B cell (primary cell): ENCODE results near the gene HOXB13. TPM values are rescaled to one million over a fixed set of nuclear protein-coding genes. Genes with fewer than 3 reads are reported as not detected.

Source experiments
- ATAC-seq: fragments of 200-7000 bp; cut with Tn5 transposase; one replicate; pipeline ENCODE4 v1.10.0; 2021; ENCODE audit warnings: low read depth, mild to moderate bottlenecking, moderate number of reproducible peaks, moderate library complexity
- CTCF ChIA-PET: fragments of 350-600 bp; sonication (Branson Sonifier 250); formaldehyde crosslinking; loops from one replicate; lab custom pipeline; 2021; ENCODE audit warnings: antibody characterized with exemption, inconsistent platforms; lab: Charles Lee
- POLR2A ChIA-PET: fragments of 350-600 bp; sonication (Branson Sonifier 250); formaldehyde crosslinking; loops from one replicate; lab custom pipeline; 2021; ENCODE audit warnings: antibody characterized with exemption; lab: Charles Lee
- DNase-seq: peaks from one replicate; pipeline ENCODE4 v3.0.0; 2013
- H2AFZ ChIP-seq: 2 replicates; pipeline ENCODE4 v1.6.1; 2012; ENCODE audit warnings: mild to moderate bottlenecking, low read depth, low read length; ENCODE audit not compliant: insufficient read depth, poor library complexity, severe bottlenecking
- H3K27ac ChIP-seq, 2 donors: 1 replicate in 1 of 2; 2 replicates in 1 of 2; pipeline ENCODE4 v1.5.1; 2012 to 2013; ENCODE audit warnings: low read length in 2 of 2, mild to moderate bottlenecking in 2 of 2, moderate library complexity in 1 of 2
- H3K27me3 ChIP-seq, 4 experiments: fragments of 200-600 bp in 1 of 4; sonication (generic) in 1 of 4; replicated peaks in 1 of 4; 1 replicate in 2 of 4; 2 replicates in 2 of 4; pipeline versions ENCODE4 v1.6.1 to v1.7.0; 2013 to 2016; ENCODE audit warnings: low read length in 3 of 4, mild to moderate bottlenecking in 2 of 4, mixed read lengths in 1 of 4, moderate library complexity in 1 of 4; ENCODE audit not compliant: insufficient read depth in 4 of 4, control insufficient read depth in 3 of 4; ENCODE audit errors: control extremely low read depth in 1 of 4
- H3K36me3 ChIP-seq, 2 experiments: replicated peaks in 1 of 2; 1 replicate in 1 of 2; 2 replicates in 1 of 2; pipeline versions ENCODE4 v1.6.1 to v1.7.1; 2013; ENCODE audit warnings: low read length in 1 of 2; ENCODE audit not compliant: insufficient read depth in 2 of 2, control insufficient read depth in 1 of 2; ENCODE audit errors: control extremely low read depth in 1 of 2, extremely low read depth in 1 of 2
- H3K4me1 ChIP-seq, 2 donors: fragments of 200-600 bp in 1 of 2; sonication (generic) in 1 of 2; 1 replicate in 1 of 2; 2 replicates in 1 of 2; pipeline versions ENCODE4 v1.5.1 to v1.6.1; 2013 to 2017; ENCODE audit warnings: low read length in 2 of 2; ENCODE audit not compliant: control insufficient read depth in 2 of 2, insufficient read depth in 2 of 2
- H3K4me2 ChIP-seq: replicated peaks from 2 replicates; pipeline ENCODE3; 2012; ENCODE audit warnings: mild to moderate bottlenecking, low read depth, low read length; ENCODE audit not compliant: poor library complexity, severe bottlenecking
- H3K4me3 ChIP-seq, 5 experiments: fragments of 200-600 bp in 1 of 5; sonication (generic) in 1 of 5; 1 replicate in 3 of 5; 2 replicates in 2 of 5; pipeline versions ENCODE4 v1.5.1 to v1.7.0; 2011 to 2016; ENCODE audit warnings: low read length in 4 of 5, mild to moderate bottlenecking in 4 of 5, low read depth in 2 of 5, control low read depth in 1 of 5, moderate library complexity in 1 of 5; ENCODE audit not compliant: insufficient read depth in 1 of 5; ENCODE audit errors: control extremely low read depth in 1 of 5, extremely low read depth in 1 of 5
- H3K79me2 ChIP-seq: fragments of 200-600 bp; sonication (generic); one replicate; pipeline ENCODE4 v1.6.0; 2016; ENCODE audit warnings: low read length; ENCODE audit not compliant: control insufficient read depth, insufficient read depth
- H3K9ac ChIP-seq: fragments of 200-600 bp; sonication (generic); 2 replicates; pipeline ENCODE4 v1.6.1; 2017; ENCODE audit warnings: mild to moderate bottlenecking, low read length, moderate library complexity
- H3K9me3 ChIP-seq, 3 donors: one replicate each; pipeline versions ENCODE4 v1.6.1 to v1.7.1; 2013; ENCODE audit warnings: low read length in 2 of 3; ENCODE audit not compliant: control insufficient read depth in 2 of 3, insufficient read depth in 1 of 3; ENCODE audit errors: control extremely low read depth in 1 of 3
- H4K20me1 ChIP-seq: 2 replicates; pipeline ENCODE4 v1.6.0; 2012; ENCODE audit warnings: mild to moderate bottlenecking, low read length; ENCODE audit not compliant: insufficient read depth, control insufficient read depth, poor library complexity, severe bottlenecking
- H3K27ac Mint-ChIP-seq: one replicate; pipeline ENCODE4 v1.8.0; 2021; ENCODE audit warnings: mixed read lengths
- H3K27me3 Mint-ChIP-seq: one replicate; pipeline ENCODE4 v1.8.0; 2021; ENCODE audit warnings: mixed read lengths
- H3K4me1 Mint-ChIP-seq: one replicate; pipeline ENCODE4 v1.8.0; 2021; ENCODE audit warnings: mixed read lengths
- H3K4me3 Mint-ChIP-seq: one replicate; pipeline ENCODE4 v1.8.0; 2021; ENCODE audit warnings: mixed read lengths
- H3K9me3 Mint-ChIP-seq: one replicate; pipeline ENCODE4 v1.8.0; 2022; ENCODE audit warnings: mixed read lengths; ENCODE audit not compliant: insufficient read depth
- EZH2 ChIP-seq: IDR thresholded peaks from 2 replicates; pipeline ENCODE4 v1.6.1; 2012; ENCODE audit warnings: borderline replicate concordance, low read depth, mild to moderate bottlenecking, moderate library complexity, low read length; ENCODE audit not compliant: insufficient read depth, poor library complexity, severe bottlenecking
- WGBS: methylation state at CpG from one replicate; pipeline ENCODE4 v1.1.5; 2013; ENCODE audit warnings: missing lambda C conversion rate; ENCODE audit not compliant: insufficient coverage; 5-methylcytosine and 5-hydroxymethylcytosine counted together
- intact Hi-C: fragments of 100-400 bp; cut with micrococcal nuclease; formaldehyde crosslinking; loops from one replicate; pipeline ENCODE4 v1.10.0; 2022
- polyA plus RNA-seq: library from polyadenylated mRNA; depleted of rRNA; stranded (reverse); fragments of >200 nt; gene quantifications from 2 replicates; pipeline ENCODE4 v1.2.3, GENCODE V29; 2012
- total RNA-seq, 2 donors: library from RNA; stranded (reverse); fragments of 120-200 nt in 1 of 2; gene quantifications; 1 replicate in 1 of 2; 2 replicates in 1 of 2; pipeline versions ENCODE4 v1.2.3 to v1.2.4, GENCODE V29; 2013 to 2022
- TF ChIP-seq, protein P1 (sequence below): fragments of 200-600 bp; IDR thresholded peaks from one replicate; pipeline ENCODE4 v1.8.0; 2022; ENCODE audit warnings: antibody characterized with exemption, mild to moderate bottlenecking

HOXB13 gene
- total and polyA plus RNA-seq, 2 donors (not counting 1 experiment from before 2014, with no cell fraction given) = not detected

DNA sequence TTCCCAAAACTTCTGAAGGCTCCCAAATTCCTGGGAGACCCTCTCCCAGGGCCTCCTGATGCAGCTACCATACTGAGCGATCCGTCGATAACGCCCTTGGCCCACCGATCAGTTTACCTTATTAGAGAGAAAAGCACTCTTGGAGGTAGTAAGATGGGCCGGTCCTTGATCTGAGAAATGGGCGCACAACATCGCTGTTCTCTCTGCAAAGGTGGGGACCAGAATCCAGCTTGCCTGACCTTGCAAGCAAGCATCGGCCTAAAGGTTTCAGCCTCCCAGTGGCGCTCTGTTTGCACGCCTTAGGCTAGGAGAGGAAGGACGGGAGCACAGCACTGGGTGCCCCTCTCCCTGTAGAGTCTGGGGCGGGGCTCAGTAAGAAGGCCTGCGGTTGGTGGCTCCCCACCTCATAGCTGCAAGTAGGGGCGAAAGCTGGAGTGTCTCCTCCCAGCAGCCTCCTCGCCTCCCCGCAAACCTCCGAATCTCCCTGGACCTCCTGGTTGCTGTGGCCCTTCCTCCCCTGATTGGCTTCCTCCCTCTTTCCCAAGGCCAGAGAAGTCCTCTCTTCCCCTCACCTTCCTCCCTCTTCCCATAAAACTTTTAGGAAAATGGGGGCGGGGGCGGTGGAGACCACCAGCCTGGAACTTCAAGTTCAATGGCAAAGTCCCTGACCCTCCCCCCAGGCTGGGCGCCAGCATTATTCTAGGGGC lies 6.2 kb downstream of the HOXB13 start, which contains the start of gene PRAC1:
PRAC1 (minus strand) TSS at position 318 of the 707 bp plus-strand sequence; CDS start at position 192, 126 bp downstream.
- H3K4me2 ChIP-seq = peak within 1 kb of the TSS; percentile 54
- Mint-ChIP-seq H3K9me3 (no peaks in the 10 kb centered on the region), H3K4me1 (peaks cover 40% of the 10 kb centered on the region), H3K27ac (no peak within 1 kb of the TSS), H3K27me3 (peaks cover 87% of the 10 kb centered on the region), H3K4me3 (no peak within 1 kb of the TSS)
- H3K79me2 ChIP-seq = no peaks in the 10 kb centered on the region
- H3K9ac ChIP-seq = no peak within 1 kb of the TSS
- ATAC-seq = no peak
- no peaks in the 10 kb centered on the region for H4K20me1 ChIP-seq
- intact Hi-C loops = loop anchor here (10.0 kb wide), 1 partner anchor 272 kb away; the partner anchor contains the start of gene IGF2BP1
- peaks cover 2 to 79% (median 13%) of the 10 kb centered on the region in 3 donors for H3K9me3 ChIP-seq
- no peak within 1 kb of the TSS for H2AFZ ChIP-seq
- peaks cover 0 to 100% (median 90%) of the 10 kb centered on the region in 4 experiments for H3K27me3 ChIP-seq
- TF ChIP-seq, protein P1, sequence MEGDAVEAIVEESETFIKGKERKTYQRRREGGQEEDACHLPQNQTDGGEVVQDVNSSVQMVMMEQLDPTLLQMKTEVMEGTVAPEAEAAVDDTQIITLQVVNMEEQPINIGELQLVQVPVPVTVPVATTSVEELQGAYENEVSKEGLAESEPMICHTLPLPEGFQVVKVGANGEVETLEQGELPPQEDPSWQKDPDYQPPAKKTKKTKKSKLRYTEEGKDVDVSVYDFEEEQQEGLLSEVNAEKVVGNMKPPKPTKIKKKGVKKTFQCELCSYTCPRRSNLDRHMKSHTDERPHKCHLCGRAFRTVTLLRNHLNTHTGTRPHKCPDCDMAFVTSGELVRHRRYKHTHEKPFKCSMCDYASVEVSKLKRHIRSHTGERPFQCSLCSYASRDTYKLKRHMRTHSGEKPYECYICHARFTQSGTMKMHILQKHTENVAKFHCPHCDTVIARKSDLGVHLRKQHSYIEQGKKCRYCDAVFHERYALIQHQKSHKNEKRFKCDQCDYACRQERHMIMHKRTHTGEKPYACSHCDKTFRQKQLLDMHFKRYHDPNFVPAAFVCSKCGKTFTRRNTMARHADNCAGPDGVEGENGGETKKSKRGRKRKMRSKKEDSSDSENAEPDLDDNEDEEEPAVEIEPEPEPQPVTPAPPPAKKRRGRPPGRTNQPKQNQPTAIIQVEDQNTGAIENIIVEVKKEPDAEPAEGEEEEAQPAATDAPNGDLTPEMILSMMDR = no peak
- no peak for TF ChIP-seq EZH2
- no peaks in the 10 kb centered on the region for H3K36me3 ChIP-seq
- DNase-seq = peak; percentile 38
- 24% methylated on average over 16 of the region's 21 CpGs for WGBS
- peak within 1 kb of the TSS in 1 of 5 experiments; percentile 18 for H3K4me3 ChIP-seq
- ChIA-PET POLR2A (no interaction called here), CTCF (interaction anchor here (1.8 to 2.9 kb wide), 3 partner anchors 130 to 157 kb away, joined by 5 to 21 read pairs (median 7); no protein-coding TSS in a partner anchor)
- H3K27ac ChIP-seq = no peak within 1 kb of the TSS
- peaks cover 51 to 72% of the 10 kb centered on the region in 2 donors for H3K4me1 ChIP-seq

DNA sequence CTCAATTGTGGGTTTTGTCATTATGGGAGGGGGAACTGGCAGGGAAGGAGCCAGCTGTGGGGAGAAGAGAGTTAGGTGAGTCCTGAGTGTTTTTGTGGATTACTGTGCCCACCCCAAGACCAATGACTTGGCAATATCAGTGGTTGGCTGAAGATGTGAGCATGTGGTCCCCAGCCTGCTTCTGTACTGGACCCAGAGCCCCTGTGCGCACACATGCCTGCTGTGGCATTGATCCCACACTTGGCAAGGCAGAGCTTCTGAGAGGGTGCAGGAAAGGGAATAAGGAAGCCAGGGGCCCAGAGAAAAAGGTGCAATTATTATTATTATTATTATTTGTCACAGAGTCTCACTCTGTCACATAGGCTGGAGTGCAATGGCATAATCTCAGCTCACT lies 7.5 kb downstream of the HOXB13 start:
- Mint-ChIP-seq H3K4me3 (no peak overlapping the region), H3K9me3 (no peaks in the 10 kb centered on the region), H3K27me3 (peaks cover 78% of the 10 kb centered on the region), H3K4me1 (peaks cover 36% of the 10 kb centered on the region), H3K27ac (no peak overlapping the region)
- Histone ChIP-seq H3K4me2 (no peak overlapping the region), H2AFZ (no peak overlapping the region), H3K27me3 (peaks cover 0 to 97% (median 88%) of the 10 kb centered on the region in 4 experiments), H3K4me1 (peaks cover 47 to 61% of the 10 kb centered on the region in 2 donors), H3K27ac (no peak overlapping the region), H3K9me3 (peaks cover 2 to 76% (median 13%) of the 10 kb centered on the region in 3 donors), H3K79me2 (no peaks in the 10 kb centered on the region), H3K4me3 (no peak overlapping the region), H3K36me3 (no peaks in the 10 kb centered on the region), H3K9ac (no peak overlapping the region), H4K20me1 (no peaks in the 10 kb centered on the region)
- no peak for DNase-seq
- CTCF ChIA-PET = interaction anchor here (1.8 kb wide), 1 partner anchor 158 kb away, joined by 5 read pairs; no protein-coding TSS in a partner anchor
- POLR2A ChIA-PET = no interaction called here
- TF ChIP-seq, protein P1 = no peak
- no peak for TF ChIP-seq EZH2
- intact Hi-C loops = loop anchor here (10.0 kb wide), 1 partner anchor 274 kb away; the partner anchor contains the start of gene IGF2BP1
- no peak for ATAC-seq
- WGBS = no CpG with 5 or more reads among the region's 1 CpG
